ENCODE measurements around the gene TFEB. TPM values are rescaled to one million over a fixed set of nuclear protein-coding genes. Genes with fewer than 3 reads are reported as not detected.

TFEB gene
- total RNA-seq, 2 donors from 2014 or later: 4.9 to 10.1 TPM

DNA sequence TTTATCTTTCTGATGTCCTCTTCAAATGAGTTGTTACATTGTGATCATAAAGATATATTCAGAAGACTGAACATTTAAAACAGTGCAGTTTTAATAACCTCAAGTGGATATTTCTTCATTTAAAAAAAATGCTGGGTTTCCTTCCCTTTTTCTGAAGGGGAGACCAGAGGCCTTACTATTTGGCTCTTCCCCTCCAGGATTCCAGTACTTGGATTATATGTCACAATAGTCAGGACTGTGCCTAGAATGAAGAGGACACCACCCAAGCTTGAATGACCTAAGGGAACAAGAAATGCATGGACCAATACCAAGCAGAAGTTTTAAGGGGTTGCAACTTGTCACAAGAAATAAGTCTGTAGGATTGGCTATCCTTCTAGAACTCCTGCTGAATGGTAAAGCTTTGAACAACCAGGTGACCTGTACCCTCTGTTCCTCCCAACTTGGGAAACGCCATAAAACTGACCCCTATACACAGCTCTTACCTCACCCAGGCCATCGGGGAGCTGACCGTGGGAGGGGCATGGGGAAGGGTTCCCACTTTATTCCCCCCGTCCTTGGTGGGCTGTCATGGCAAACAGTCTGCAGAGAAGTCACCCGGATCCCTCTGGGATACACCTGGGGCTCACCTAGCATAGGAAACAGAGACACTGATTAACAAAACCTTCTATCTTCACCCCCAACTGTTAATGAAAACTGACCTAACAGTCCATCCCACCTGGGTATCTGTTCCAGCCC, 42.3 kb upstream of the TFEB start:
- Histone ChIP-seq H3K4me3 (no peak overlapping the region), H3K27me3 (no peaks in the 10 kb centered on the region), H3K27ac (no peak overlapping the region), H3K4me1 (peaks cover 27% of the 10 kb centered on the region), H3K36me3 (replicated peaks in 1 of 2; ENCODE audit: insufficient read depth in 1 of 2, low read depth in 2 of 2) (peaks cover 0 to 3% of the 10 kb centered on the region in 2 donors), H3K9me3 (no peaks in the 10 kb centered on the region)
- no peak for DNase-seq
- no peak for ATAC-seq
- no peak for TF ChIP-seq POLR2A (IDR thresholded peaks at IDR 0.05)
- TF ChIP-seq, protein P1, sequence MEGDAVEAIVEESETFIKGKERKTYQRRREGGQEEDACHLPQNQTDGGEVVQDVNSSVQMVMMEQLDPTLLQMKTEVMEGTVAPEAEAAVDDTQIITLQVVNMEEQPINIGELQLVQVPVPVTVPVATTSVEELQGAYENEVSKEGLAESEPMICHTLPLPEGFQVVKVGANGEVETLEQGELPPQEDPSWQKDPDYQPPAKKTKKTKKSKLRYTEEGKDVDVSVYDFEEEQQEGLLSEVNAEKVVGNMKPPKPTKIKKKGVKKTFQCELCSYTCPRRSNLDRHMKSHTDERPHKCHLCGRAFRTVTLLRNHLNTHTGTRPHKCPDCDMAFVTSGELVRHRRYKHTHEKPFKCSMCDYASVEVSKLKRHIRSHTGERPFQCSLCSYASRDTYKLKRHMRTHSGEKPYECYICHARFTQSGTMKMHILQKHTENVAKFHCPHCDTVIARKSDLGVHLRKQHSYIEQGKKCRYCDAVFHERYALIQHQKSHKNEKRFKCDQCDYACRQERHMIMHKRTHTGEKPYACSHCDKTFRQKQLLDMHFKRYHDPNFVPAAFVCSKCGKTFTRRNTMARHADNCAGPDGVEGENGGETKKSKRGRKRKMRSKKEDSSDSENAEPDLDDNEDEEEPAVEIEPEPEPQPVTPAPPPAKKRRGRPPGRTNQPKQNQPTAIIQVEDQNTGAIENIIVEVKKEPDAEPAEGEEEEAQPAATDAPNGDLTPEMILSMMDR (IDR thresholded peaks at IDR 0.05): no peak
- 75% methylated on average over 5 of the region's 5 CpGs for WGBS, 2 donors
- intact Hi-C loops (cut with DNase I): loop anchor here (5.0 kb wide), 1 partner anchor 255 kb away; no protein-coding TSS in a partner anchor

DNA sequence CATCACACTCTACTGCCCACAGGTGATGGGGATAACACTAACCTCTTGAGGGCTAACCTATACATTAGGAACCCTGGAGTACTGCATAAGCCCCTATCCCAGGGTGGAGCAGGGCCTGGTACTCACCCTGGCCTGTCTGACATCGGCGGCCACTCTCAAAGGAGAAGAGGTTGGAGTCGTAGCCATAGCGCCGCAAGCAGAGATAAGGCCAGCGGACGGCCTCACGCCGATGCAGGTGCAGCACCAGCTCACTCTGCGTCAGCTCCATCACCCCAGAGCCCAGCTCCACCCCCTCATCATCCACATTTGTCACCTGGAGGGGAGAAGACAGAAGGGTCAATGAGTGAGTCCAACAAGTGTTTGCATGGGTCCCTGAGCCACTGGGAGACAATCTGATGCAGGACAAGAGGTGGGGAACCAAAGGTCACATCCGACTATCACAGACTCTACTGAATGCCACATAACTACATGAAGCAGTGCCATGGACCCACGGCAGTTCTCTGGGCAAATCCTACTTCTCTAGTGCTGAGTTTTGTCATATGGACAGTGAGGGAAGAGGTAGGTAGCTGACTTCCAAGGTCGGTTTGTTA, 40.0 kb upstream of the TFEB start:
- intact Hi-C loops (cut with DNase I): loop anchor here (5.0 kb wide), 1 partner anchor 257 kb away; no protein-coding TSS in a partner anchor
- 74 to 83% methylated on average over 5 to 13 of the region's 13 CpGs for WGBS, 2 donors
- Histone ChIP-seq H3K27ac (no peak overlapping the region), H3K36me3 (replicated peaks in 1 of 2; ENCODE audit: insufficient read depth in 1 of 2, low read depth in 2 of 2) (peaks cover 0 to 10% of the 10 kb centered on the region in 2 donors), H3K9me3 (no peaks in the 10 kb centered on the region), H3K4me3 (no peak overlapping the region), H3K27me3 (no peaks in the 10 kb centered on the region), H3K4me1 (peaks cover 10% of the 10 kb centered on the region)
- DNase-seq (no peak), ATAC-seq (no peak)
- TF ChIP-seq POLR2A (IDR thresholded peaks at IDR 0.05): no peak
- TF ChIP-seq, protein P1 (IDR thresholded peaks at IDR 0.05): no peak

DNA sequence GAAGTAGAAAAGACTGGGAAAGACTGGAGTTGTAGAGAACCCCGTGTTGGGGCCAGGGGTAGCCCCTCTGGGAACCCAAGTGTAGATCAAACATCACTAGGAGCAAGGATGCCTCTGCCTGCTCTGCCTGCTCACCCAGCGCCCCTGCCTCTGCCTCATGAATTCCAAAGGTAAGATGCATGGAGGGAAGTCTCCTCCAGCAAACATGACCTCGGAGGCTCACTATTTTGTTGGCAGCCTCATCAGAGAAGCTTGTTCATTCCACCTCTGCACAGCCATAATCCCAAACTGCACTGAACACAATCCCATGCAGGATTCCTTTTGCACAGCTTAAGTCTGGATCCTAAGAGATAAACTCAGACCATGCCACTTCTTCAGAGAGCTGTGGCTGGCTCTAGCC, 39.4 kb upstream of the TFEB start:
- ATAC-seq (no peak), DNase-seq (no peak)
- no peak overlapping the region for H3K4me3 ChIP-seq
- no peaks in the 10 kb centered on the region for H3K27me3 ChIP-seq
- H3K27ac ChIP-seq: no peak overlapping the region
- intact Hi-C loops (cut with DNase I): loop anchor here (5.0 kb wide), 1 partner anchor 257 kb away; no protein-coding TSS in a partner anchor
- peaks cover 0 to 12% of the 10 kb centered on the region in 2 donors for H3K36me3 ChIP-seq (replicated peaks in 1 of 2; ENCODE audit: insufficient read depth in 1 of 2, low read depth in 2 of 2)
- TF ChIP-seq POLR2A (IDR thresholded peaks at IDR 0.05): no peak
- TF ChIP-seq, protein P1 (IDR thresholded peaks at IDR 0.05): no peak
- peaks cover 10% of the 10 kb centered on the region for H3K4me1 ChIP-seq
- 81 to 89% methylated on average over 3 of the region's 3 CpGs for WGBS, 2 donors
- H3K9me3 ChIP-seq: no peaks in the 10 kb centered on the region

DNA sequence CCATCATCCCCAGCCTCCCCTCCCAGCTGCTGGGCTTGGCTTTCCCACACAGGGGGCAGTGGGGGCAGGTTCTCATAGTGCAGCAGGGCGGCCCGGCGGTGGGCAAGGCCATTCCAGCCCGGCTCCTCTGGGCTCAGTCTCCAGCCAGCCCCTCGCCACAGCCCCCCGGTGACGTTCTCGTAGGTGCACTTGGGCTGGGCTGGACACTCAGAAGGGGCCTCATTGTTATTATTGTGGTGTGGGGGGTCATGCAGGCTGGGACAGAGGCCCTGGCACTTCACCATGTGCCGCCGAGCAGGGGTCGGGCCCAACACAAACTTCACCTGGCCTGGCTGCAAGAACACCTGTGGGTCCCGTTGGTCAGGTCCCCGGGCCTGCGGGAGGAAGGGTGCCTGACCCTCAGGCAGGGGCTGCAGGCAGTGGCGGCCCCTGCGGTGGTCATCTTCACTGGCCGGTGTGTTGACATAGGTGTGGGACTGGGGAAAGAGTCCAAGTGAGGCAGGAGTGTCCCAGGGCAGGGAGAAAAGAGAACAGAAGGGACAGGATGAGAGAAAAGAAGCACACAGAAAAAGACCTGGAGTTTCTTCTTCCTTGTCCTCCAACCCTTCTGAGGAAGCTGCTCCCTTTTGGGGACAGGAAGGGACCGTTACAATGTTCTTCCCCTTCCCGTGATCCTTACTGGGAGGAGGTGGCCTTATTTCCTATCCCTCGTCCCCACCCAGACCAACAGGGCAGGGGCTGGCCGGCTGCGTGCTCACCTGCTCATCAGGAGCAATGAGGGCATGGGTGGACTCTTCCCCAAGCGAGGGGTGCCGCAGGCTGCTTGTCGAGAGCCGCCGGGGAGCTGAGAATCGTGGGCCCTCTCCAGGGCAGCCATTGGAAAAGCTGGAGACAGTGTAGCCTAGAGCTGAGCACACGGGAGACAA, 35.9 kb upstream of the TFEB start:
- intact Hi-C loops (cut with DNase I): no loop called here

More for the DNA sequence above, 35.9 kb upstream of the TFEB start:
- no peak overlapping the region for H3K27ac ChIP-seq
- no peaks in the 10 kb centered on the region for H3K27me3 ChIP-seq
- H3K4me1 ChIP-seq: peaks cover 7% of the 10 kb centered on the region
- H3K4me3 ChIP-seq: no peak overlapping the region
- DNase-seq: no peak
- 86 to 87% methylated on average over 13 to 28 of the region's 29 CpGs for WGBS, 2 donors
- H3K36me3 ChIP-seq (replicated peaks in 1 of 2; ENCODE audit: insufficient read depth in 1 of 2, low read depth in 2 of 2): peaks cover 0 to 12% of the 10 kb centered on the region in 2 donors
- H3K9me3 ChIP-seq: no peaks in the 10 kb centered on the region
- TF ChIP-seq POLR2A (IDR thresholded peaks at IDR 0.05): no peak
- TF ChIP-seq, protein P1 (IDR thresholded peaks at IDR 0.05): no peak
- ATAC-seq: no peak
